Measurements from ENCODE around the gene CEP63.

CEP63 gene

DNA sequence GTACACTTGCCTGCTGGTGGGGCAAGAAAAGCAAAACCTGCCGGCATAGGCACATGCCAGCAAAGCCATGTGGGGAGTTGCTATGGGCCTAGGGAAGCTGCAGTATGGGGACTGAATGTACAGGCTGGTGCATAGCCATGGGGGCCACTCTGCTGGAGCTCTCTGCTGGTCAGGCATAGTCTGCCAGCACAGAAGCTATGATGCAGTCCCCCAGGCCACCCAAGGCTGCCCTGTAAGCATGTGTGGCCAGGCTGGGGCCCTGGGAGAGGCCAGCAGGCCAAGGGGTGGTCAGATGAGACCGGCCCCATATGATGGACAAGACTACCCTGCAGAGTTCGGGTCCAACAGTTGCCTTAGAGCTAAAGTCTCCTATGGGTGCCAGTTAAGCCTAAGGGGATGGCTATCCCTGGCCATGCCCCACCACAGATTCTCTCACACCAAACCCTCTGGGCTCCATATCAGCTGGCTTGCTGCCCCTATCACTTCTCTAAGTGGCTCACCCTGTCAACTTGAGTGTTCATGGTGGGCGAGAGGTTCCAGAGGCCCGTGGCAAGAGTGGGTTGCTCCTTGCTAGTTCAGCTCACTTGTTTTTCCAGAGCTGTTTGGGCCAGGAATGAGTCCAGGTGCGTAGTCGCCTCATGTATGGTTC, 41.8 kb downstream of the CEP63 start:
- Histone ChIP-seq H3K27me3 (replicated peaks; ENCODE audit: control insufficient read depth, insufficient read depth, low read length) (no peaks in the 10 kb centered on the region), H3K4me3 (replicated peaks; ENCODE audit: low read depth, low read length) (no peak overlapping the region), H3K36me3 (ENCODE audit: control insufficient read depth, insufficient read depth, low read length) (no peaks in the 10 kb centered on the region)
- TF ChIP-seq, protein P1, sequence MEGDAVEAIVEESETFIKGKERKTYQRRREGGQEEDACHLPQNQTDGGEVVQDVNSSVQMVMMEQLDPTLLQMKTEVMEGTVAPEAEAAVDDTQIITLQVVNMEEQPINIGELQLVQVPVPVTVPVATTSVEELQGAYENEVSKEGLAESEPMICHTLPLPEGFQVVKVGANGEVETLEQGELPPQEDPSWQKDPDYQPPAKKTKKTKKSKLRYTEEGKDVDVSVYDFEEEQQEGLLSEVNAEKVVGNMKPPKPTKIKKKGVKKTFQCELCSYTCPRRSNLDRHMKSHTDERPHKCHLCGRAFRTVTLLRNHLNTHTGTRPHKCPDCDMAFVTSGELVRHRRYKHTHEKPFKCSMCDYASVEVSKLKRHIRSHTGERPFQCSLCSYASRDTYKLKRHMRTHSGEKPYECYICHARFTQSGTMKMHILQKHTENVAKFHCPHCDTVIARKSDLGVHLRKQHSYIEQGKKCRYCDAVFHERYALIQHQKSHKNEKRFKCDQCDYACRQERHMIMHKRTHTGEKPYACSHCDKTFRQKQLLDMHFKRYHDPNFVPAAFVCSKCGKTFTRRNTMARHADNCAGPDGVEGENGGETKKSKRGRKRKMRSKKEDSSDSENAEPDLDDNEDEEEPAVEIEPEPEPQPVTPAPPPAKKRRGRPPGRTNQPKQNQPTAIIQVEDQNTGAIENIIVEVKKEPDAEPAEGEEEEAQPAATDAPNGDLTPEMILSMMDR (IDR thresholded peaks at IDR 0.05; ENCODE audit: insufficient read depth, low read length, poor library complexity, severe bottlenecking), result no peak
- no peak for DNase-seq (ENCODE audit: extremely low read depth, insufficient read length)

DNA sequence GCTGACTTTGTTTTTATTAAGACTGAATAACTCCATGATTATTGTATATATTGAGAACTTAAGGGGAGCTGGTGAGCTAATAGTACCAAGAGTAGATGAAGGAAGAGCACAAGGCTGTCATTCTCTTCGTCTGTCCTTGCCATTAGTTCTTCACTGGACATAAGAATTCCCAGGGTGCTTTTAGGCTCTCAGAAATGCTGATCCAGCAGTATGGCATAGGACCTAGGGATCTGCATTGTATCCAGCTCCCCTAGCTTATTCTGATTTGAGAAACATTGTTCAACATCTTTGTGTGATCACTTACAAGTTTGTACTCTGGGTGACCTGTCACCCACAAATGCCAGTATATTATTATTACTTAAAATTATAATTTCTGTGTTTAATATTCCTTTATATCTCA, 47.6 kb downstream of the CEP63 start:
- no peak for DNase-seq (ENCODE audit: extremely low read depth, insufficient read length)
- Histone ChIP-seq H3K27me3 (replicated peaks; ENCODE audit: control insufficient read depth, insufficient read depth, low read length) (no peaks in the 10 kb centered on the region), H3K4me3 (replicated peaks; ENCODE audit: low read depth, low read length) (no peak overlapping the region), H3K36me3 (ENCODE audit: control insufficient read depth, insufficient read depth, low read length) (peaks cover 5% of the 10 kb centered on the region)
- TF ChIP-seq, protein P1 (IDR thresholded peaks at IDR 0.05; ENCODE audit: insufficient read depth, low read length, poor library complexity, severe bottlenecking), result no peak

DNA sequence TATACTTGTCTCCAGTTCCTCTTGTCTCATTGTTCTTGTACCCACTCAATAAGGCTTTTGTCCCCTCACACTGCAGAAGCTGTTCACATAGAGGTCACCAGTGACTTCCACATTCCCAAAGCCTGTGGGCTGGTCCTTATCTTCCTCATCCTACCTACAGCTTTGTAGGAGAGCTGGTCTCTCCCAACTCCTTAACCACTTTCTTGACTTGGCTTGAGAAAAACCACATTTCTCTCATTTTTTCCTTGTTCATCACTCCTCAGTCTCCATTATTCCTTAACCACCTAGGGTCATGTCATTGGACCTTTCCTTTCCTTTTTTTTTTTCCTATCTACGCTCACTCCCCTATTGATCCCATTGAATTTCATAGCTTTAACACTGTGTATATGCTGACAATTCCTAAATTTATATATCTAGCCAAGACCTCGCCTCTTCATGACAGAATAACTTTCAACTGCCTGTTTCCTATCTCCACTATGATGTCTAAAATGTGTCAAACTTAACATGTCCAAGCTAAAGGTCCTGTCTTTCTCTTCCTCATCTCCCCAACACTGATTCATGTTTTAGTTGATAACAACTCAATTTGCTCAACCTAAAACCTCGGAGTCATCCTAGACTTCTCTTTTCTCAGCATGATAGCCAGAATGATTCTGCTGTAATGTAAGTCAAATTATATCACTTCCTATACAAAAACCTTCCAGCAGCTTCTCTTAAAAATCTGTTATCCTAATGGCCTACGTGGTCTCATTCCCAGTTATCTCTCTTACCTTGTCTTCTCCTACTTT, 49.5 kb downstream of the CEP63 start:
- TF ChIP-seq, protein P1 (IDR thresholded peaks at IDR 0.05; ENCODE audit: insufficient read depth, low read length, poor library complexity, severe bottlenecking), result no peak
- Histone ChIP-seq H3K36me3 (ENCODE audit: control insufficient read depth, insufficient read depth, low read length) (peaks cover 5% of the 10 kb centered on the region), H3K27me3 (replicated peaks; ENCODE audit: control insufficient read depth, insufficient read depth, low read length) (no peaks in the 10 kb centered on the region), H3K4me3 (replicated peaks; ENCODE audit: low read depth, low read length) (no peak overlapping the region)
- DNase-seq (ENCODE audit: extremely low read depth, insufficient read length), result no peak

DNA sequence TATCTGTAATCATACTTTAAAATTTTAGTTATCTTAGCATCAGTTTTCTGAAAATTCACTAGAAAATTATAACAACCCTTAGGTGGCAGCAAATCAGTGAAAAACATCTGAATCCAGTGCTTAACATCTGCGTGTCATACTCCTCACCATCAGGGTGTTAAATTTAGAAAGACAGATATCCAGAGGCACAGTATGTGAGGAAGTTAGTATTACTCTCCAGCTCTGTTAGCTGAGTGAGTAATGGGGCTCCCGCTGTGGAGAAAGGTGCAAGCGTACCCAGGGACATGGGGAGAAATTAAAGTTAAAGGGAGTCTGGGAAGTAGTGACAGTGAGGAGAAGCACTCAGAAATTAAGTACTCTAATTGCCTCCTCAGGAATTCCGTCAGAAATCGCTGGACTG, 50.9 kb downstream of the CEP63 start:
- TF ChIP-seq, protein P1 (IDR thresholded peaks at IDR 0.05; ENCODE audit: insufficient read depth, low read length, poor library complexity, severe bottlenecking), result no peak
- peaks cover 5% of the 10 kb centered on the region for H3K36me3 ChIP-seq (ENCODE audit: control insufficient read depth, insufficient read depth, low read length)
- no peak for DNase-seq (ENCODE audit: extremely low read depth, insufficient read length)
- H3K27me3 ChIP-seq (replicated peaks; ENCODE audit: control insufficient read depth, insufficient read depth, low read length), result no peaks in the 10 kb centered on the region
- no peak overlapping the region for H3K4me3 ChIP-seq (replicated peaks; ENCODE audit: low read depth, low read length)

DNA sequence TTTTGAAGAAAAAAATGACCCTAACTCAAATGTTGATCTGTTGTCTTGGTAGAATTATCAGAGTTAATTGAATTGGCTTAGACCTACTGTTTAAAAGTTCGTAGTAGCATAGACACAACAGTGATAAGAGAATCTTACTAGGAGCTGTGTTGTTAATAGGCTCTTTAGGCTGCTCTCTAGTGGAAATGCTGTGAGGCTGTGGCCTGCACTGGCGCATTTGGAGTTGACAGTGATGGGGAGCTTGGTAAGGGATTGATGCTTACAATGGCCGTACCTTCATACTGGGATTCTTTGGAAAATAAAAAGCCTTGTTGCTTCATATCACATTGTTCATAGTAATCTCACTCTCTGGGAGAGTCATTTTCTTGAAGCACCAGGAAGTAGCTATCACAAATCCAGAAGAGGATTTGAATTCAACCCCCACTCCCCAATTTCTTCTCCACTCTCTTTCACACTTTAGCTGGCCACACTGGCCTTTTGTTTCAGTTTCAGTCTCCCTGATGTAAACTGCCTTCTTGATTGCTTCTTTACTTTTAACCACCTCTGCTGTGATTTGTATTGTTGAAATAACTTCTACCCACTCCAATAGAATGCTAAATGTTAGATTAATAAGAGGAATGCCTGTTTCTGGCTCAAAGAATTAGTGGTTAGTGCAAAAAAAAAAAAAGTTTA, 56.6 kb downstream of the CEP63 start:
- H3K27me3 ChIP-seq (replicated peaks; ENCODE audit: control insufficient read depth, insufficient read depth, low read length), result no peaks in the 10 kb centered on the region
- no peak overlapping the region for H3K4me3 ChIP-seq (replicated peaks; ENCODE audit: low read depth, low read length)
- TF ChIP-seq, protein P1 (IDR thresholded peaks at IDR 0.05; ENCODE audit: insufficient read depth, low read length, poor library complexity, severe bottlenecking), result no peak
- DNase-seq (ENCODE audit: extremely low read depth, insufficient read length), result no peak
- H3K36me3 ChIP-seq (ENCODE audit: control insufficient read depth, insufficient read depth, low read length), result peaks cover 2% of the 10 kb centered on the region
